PC-9 (cell line): ENCODE measurements around the gene TSPAN18. TPM values are rescaled to one million over a fixed set of nuclear protein-coding genes. Genes with fewer than 3 reads are reported as not detected.

Experiments used
- BruUV-seq: library from RNA; stranded (reverse); fragments of 400-500 nt; replicated peaks from 2 replicates; lab custom pipeline; 2021; lab: Mats Ljungman, UMichigan
- CTCF ChIA-PET: fragments of 300-600 bp; sonication (Branson Sonifier 250); formaldehyde crosslinking; loops from one replicate; lab custom pipeline; 2022; ENCODE audit warnings: antibody characterized with exemption; lab: Charles Lee
- POLR2A ChIA-PET: fragments of 300-600 bp; sonication (Branson Sonifier 250); formaldehyde crosslinking; loops from one replicate; lab custom pipeline; 2022; ENCODE audit warnings: antibody characterized with exemption; ENCODE audit not compliant: unreplicated experiment; lab: Charles Lee
- DNase-seq, 2 experiments: peaks; one replicate each; pipeline versions ENCODE4 v3.0.0 to v3.0.0-alpha.2; 2015 to 2022; ENCODE audit warnings: mixed read lengths in 1 of 2
- H2AFZ ChIP-seq: fragments of 200-600 bp; sonication (generic); 2 replicates; pipeline ENCODE4 v1.8.1; 2017; ENCODE audit warnings: antibody characterized with exemption
- H3F3A ChIP-seq: fragments of 200-600 bp; sonication (generic); 2 replicates; pipeline ENCODE4 v1.8.1; 2017; ENCODE audit warnings: antibody characterized with exemption, mild to moderate bottlenecking, low read depth; ENCODE audit not compliant: insufficient read depth
- H3K27ac ChIP-seq: fragments of 200-600 bp; sonication (generic); 2 replicates; pipeline ENCODE4 v1.6.1; 2016; ENCODE audit warnings: mixed run types
- H3K27me3 ChIP-seq: fragments of 200-600 bp; sonication (generic); 2 replicates; pipeline ENCODE4 v1.6.1; 2016; ENCODE audit warnings: low read depth, mixed run types; ENCODE audit not compliant: insufficient read depth
- H3K36me3 ChIP-seq: fragments of 200-600 bp; sonication (generic); 2 replicates; pipeline ENCODE4 v1.6.1; 2016; ENCODE audit warnings: low read depth, mixed run types
- H3K4me1 ChIP-seq: fragments of 200-600 bp; sonication (generic); replicated peaks from 2 replicates; pipeline ENCODE4 v1.6.1; 2016; ENCODE audit warnings: mixed run types; ENCODE audit not compliant: insufficient read depth
- H3K4me2 ChIP-seq: fragments of 200-600 bp; sonication (generic); 2 replicates; pipeline ENCODE4 v1.6.1; 2017; ENCODE audit warnings: mixed run types
- H3K4me3 ChIP-seq: fragments of 200-600 bp; sonication (generic); 2 replicates; pipeline ENCODE4 v1.6.1; 2016; ENCODE audit warnings: mixed run types
- H3K79me2 ChIP-seq: fragments of 200-600 bp; sonication (generic); 2 replicates; pipeline ENCODE4 v1.6.1; 2017; ENCODE audit warnings: low read depth, mixed run types
- H3K9me2 ChIP-seq: fragments of 200-600 bp; sonication (generic); 2 replicates; pipeline ENCODE4 v1.8.1; 2017; ENCODE audit warnings: mild to moderate bottlenecking; ENCODE audit not compliant: insufficient read depth
- H3K9me3 ChIP-seq: fragments of 200-600 bp; sonication (generic); 2 replicates; pipeline ENCODE4 v1.8.1; 2016; ENCODE audit warnings: low read depth; ENCODE audit not compliant: insufficient read depth
- H4K20me1 ChIP-seq: fragments of 200-600 bp; sonication (generic); 2 replicates; pipeline ENCODE4 v1.8.1; 2017; ENCODE audit not compliant: insufficient read depth
- EZH2 ChIP-seq: fragments of 200-600 bp; sonication (generic); IDR thresholded peaks from 2 replicates; pipeline ENCODE4 v1.8.0; 2017; ENCODE audit warnings: antibody characterized with exemption, low read depth
- intact Hi-C: fragments of 100-400 bp; cut with micrococcal nuclease; formaldehyde crosslinking; loops from one replicate; pipeline ENCODE4 v1.10.0; 2022; ENCODE audit not compliant: unreplicated experiment
- total RNA-seq: library from RNA; stranded (reverse); gene quantifications from 2 replicates; pipeline ENCODE4 v1.2.3, GENCODE V29; 2021
- TF ChIP-seq, protein P1 (sequence below): fragments of 200-600 bp; sonication (generic); conservative IDR thresholded peaks from 2 replicates; pipeline ENCODE4 v1.6.1; 2017; ENCODE audit warnings: mixed run types, antibody characterized with exemption, mild to moderate bottlenecking, moderate library complexity

TSPAN18 gene
- total RNA-seq, 1 experiment from 2014 or later: not detected

DNA sequence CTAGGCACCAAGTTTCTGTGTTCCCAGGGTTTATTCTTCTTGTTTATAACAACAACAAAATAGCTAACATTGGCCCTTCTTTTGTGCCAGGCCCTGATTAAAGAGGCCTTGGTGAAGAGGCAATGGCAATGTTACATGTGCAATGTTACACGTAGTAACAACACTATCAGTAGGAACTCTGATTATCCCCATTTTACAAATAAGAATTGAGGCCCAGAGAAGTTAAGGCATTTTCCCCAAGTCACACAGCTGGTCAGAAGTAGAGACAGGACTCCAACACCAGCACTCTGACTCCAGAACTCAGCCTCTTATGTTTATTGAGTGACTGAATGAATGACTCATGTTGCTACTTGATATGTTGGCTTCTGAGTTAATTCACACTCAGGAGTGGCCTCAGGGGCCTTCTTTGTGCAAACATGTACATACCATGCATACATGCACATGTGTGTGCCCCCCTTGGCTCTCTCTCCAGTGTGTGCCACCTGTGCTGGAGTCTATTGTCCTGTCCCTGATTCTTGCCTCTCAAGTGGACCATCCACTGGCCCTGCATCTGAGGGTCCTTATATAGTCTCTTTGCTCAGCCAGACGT is 125.5 kb downstream of the TSPAN18 start:
- Histone ChIP-seq H3K9me2 (no peaks in the 10 kb centered on the region), H3K36me3 (no peaks in the 10 kb centered on the region), H3K79me2 (no peaks in the 10 kb centered on the region), H3K4me1 (0 out of 2 replicates have a peak, but pooled peaks cover 5% of the 10 kb centered on the region), H3K4me2 (no peak overlapping the region), H3K27me3 (peaks cover 43% of the 10 kb centered on the region), H3F3A (no peaks in the 10 kb centered on the region; the same call in 1 of the 2 replicates), H3K4me3 (no peak overlapping the region), H3K9me3 (peaks cover 2% of the 10 kb centered on the region; the same call in 1 of the 2 replicates), H4K20me1 (no peaks in the 10 kb centered on the region), H2AFZ (no peak overlapping the region), H3K27ac (no peak overlapping the region)
- ChIA-PET CTCF (no interaction called here), POLR2A (no interaction called here)
- BruUV-seq: no TSS peak
- intact Hi-C loops: no loop called here
- TF ChIP-seq EZH2: no peak
- TF ChIP-seq, protein P1, sequence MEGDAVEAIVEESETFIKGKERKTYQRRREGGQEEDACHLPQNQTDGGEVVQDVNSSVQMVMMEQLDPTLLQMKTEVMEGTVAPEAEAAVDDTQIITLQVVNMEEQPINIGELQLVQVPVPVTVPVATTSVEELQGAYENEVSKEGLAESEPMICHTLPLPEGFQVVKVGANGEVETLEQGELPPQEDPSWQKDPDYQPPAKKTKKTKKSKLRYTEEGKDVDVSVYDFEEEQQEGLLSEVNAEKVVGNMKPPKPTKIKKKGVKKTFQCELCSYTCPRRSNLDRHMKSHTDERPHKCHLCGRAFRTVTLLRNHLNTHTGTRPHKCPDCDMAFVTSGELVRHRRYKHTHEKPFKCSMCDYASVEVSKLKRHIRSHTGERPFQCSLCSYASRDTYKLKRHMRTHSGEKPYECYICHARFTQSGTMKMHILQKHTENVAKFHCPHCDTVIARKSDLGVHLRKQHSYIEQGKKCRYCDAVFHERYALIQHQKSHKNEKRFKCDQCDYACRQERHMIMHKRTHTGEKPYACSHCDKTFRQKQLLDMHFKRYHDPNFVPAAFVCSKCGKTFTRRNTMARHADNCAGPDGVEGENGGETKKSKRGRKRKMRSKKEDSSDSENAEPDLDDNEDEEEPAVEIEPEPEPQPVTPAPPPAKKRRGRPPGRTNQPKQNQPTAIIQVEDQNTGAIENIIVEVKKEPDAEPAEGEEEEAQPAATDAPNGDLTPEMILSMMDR: no peak
- DNase-seq: peak in 1 of 2 experiments; percentile 54

DNA sequence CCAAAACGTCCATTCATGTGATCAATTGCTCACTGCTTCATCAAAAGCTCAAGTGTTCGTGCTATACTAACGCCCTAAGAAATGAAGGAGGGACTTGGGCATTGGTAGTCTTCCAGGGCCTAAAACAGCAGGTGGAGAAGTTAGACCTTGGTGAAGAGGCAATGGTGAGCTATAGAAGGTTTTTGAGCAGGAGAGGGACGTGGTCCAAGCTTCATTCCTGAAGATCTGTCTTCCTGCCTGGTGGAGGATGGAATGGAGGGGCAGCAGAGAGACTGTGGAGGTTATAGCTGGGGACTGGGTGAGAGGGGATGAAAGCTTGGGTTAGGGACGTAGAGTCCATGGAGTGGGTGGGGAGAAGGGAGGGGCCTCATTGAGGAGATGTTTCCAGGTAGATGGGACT is 126.2 kb downstream of the TSPAN18 start:
- CTCF ChIA-PET: no interaction called here
- POLR2A ChIA-PET: no interaction called here
- no peaks in the 10 kb centered on the region for H3K9me2 ChIP-seq
- H3K36me3 ChIP-seq: no peaks in the 10 kb centered on the region
- no peaks in the 10 kb centered on the region for H4K20me1 ChIP-seq
- H3K4me2 ChIP-seq: no peak overlapping the region
- H3K4me1 ChIP-seq: 0 out of 2 replicates have a peak, but pooled peaks cover 5% of the 10 kb centered on the region
- H3K27me3 ChIP-seq: peaks cover 41% of the 10 kb centered on the region
- no peak for DNase-seq
- no TSS peak for BruUV-seq
- no peaks in the 10 kb centered on the region for H3K9me3 ChIP-seq
- H3F3A ChIP-seq: no peaks in the 10 kb centered on the region; the same call in 1 of the 2 replicates
- no peak overlapping the region for H3K27ac ChIP-seq
- H3K79me2 ChIP-seq: no peaks in the 10 kb centered on the region
- intact Hi-C loops: no loop called here
- no peak overlapping the region for H2AFZ ChIP-seq
- H3K4me3 ChIP-seq: no peak overlapping the region
- TF ChIP-seq, protein P1: no peak
- TF ChIP-seq EZH2: no peak

DNA sequence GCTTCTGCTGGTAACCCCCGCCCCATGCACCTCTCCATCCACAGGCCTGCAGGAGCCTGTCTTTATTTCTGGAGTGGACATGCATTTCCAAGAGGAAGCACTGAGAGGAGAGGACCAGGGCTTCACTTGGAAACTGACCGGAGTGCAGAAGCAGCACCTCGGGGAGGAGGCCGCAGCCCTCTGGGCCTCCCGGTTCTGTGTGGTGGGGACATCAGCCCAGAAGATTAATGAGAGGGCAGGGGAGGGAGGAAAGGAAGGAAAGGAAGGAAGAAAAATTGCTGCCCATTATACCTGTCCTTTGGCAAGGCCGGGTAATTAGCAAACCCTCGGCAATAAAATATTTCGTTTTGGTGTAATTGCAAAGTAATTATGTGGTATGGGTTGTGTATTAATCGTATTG is 126.9 kb downstream of the TSPAN18 start:
- Histone ChIP-seq H3K4me1 (0 out of 2 replicates have a peak, but pooled peaks cover 5% of the 10 kb centered on the region), H3F3A (no peaks in the 10 kb centered on the region; the same call in 1 of the 2 replicates), H3K27me3 (peaks cover 38% of the 10 kb centered on the region), H3K4me2 (no peak overlapping the region), H3K27ac (no peak overlapping the region), H3K9me2 (no peaks in the 10 kb centered on the region), H4K20me1 (no peaks in the 10 kb centered on the region), H3K4me3 (no peak overlapping the region), H3K36me3 (no peaks in the 10 kb centered on the region), H3K9me3 (no peaks in the 10 kb centered on the region), H2AFZ (no peak overlapping the region), H3K79me2 (no peaks in the 10 kb centered on the region)
- intact Hi-C loops: no loop called here
- CTCF ChIA-PET: no interaction called here
- POLR2A ChIA-PET: no interaction called here
- no peak for DNase-seq
- BruUV-seq: no TSS peak
- TF ChIP-seq, protein P1: no peak
- TF ChIP-seq EZH2: no peak
